H9 (cell line): ENCODE results near the gene LMF1. TPM values are rescaled to one million over a fixed set of nuclear protein-coding genes. Genes with fewer than 3 reads are reported as not detected.

Experiments used
- DNase-seq: peaks from one replicate; pipeline ENCODE4 v3.0.0-alpha.2; 2017
- H2AFZ ChIP-seq: one replicate; pipeline ENCODE4 v1.6.1; 2013; ENCODE audit warnings: mild to moderate bottlenecking, low read length, control low read depth, moderate library complexity
- H2AK5ac ChIP-seq: 2 replicates; pipeline ENCODE4 v1.6.1; 2013; ENCODE audit warnings: low read length, control low read depth, mixed read lengths; ENCODE audit not compliant: insufficient read length
- H2BK120ac ChIP-seq: one replicate; pipeline ENCODE4 v1.6.1; 2013; ENCODE audit warnings: low read depth, mild to moderate bottlenecking, low read length, control low read depth, inconsistent platforms; ENCODE audit not compliant: poor library complexity, severe bottlenecking
- H2BK12ac ChIP-seq: 2 replicates; pipeline ENCODE4 v1.6.1; 2013; ENCODE audit warnings: low read length, control low read depth, mixed read lengths, low read depth; ENCODE audit not compliant: insufficient read length
- H2BK15ac ChIP-seq: 2 replicates; pipeline ENCODE4 v1.6.1; 2013; ENCODE audit warnings: low read depth, low read length, control low read depth
- H2BK20ac ChIP-seq: one replicate; pipeline ENCODE4 v1.6.1; 2013; ENCODE audit warnings: low read depth, mild to moderate bottlenecking, low read length, control low read depth, inconsistent platforms; ENCODE audit not compliant: poor library complexity, severe bottlenecking
- H2BK5ac ChIP-seq: 2 replicates; pipeline ENCODE4 v1.6.1; 2013; ENCODE audit warnings: low read length, control low read depth, mixed read lengths; ENCODE audit not compliant: insufficient read length
- H3K14ac ChIP-seq: 2 replicates; pipeline ENCODE4 v1.6.1; 2013; ENCODE audit warnings: low read length, control low read depth; ENCODE audit not compliant: insufficient read depth
- H3K18ac ChIP-seq: 2 replicates; pipeline ENCODE4 v1.6.1; 2013; ENCODE audit warnings: low read depth, mild to moderate bottlenecking, mixed read lengths, low read length, control low read depth; ENCODE audit not compliant: insufficient read length
- H3K23ac ChIP-seq: 2 replicates; pipeline ENCODE4 v1.6.1; 2013; ENCODE audit warnings: low read length, control low read depth, mixed read lengths, low read depth; ENCODE audit not compliant: insufficient read length
- H3K23me2 ChIP-seq: 2 replicates; pipeline ENCODE4 v1.6.1; 2013; ENCODE audit warnings: low read depth, mild to moderate bottlenecking, mixed read lengths, low read length, control low read depth; ENCODE audit not compliant: insufficient read length, poor library complexity, severe bottlenecking
- H3K27ac ChIP-seq: 2 replicates; pipeline ENCODE4 v1.5.1; 2013; ENCODE audit warnings: low read length, control low read depth, mixed read lengths, low read depth; ENCODE audit not compliant: insufficient read length
- H3K27me3 ChIP-seq: 2 replicates; pipeline ENCODE4 v1.6.1; 2013; ENCODE audit warnings: low read length, control low read depth, inconsistent platforms; ENCODE audit not compliant: insufficient read depth
- H3K4ac ChIP-seq: 2 replicates; pipeline ENCODE4 v1.6.1; 2013; ENCODE audit warnings: low read depth, mild to moderate bottlenecking, control low read depth, inconsistent platforms, low read length, moderate library complexity
- H3K4me1 ChIP-seq: 2 replicates; pipeline ENCODE4 v1.6.1; 2013; ENCODE audit warnings: low read length, control low read depth, inconsistent platforms; ENCODE audit not compliant: insufficient read depth
- H3K4me2 ChIP-seq: 2 replicates; pipeline ENCODE4 v1.6.1; 2013; ENCODE audit warnings: low read length, control low read depth, mixed read lengths; ENCODE audit not compliant: insufficient read length, insufficient read depth
- H3K56ac ChIP-seq: 2 replicates; pipeline ENCODE4 v1.6.1; 2013; ENCODE audit warnings: low read depth, mild to moderate bottlenecking, mixed read lengths, low read length, control low read depth; ENCODE audit not compliant: insufficient read length
- H3K79me1 ChIP-seq: 2 replicates; pipeline ENCODE4 v1.6.1; 2013; ENCODE audit warnings: low read depth, mild to moderate bottlenecking, moderate library complexity, low read length, control low read depth, inconsistent platforms; ENCODE audit not compliant: insufficient read depth, poor library complexity, severe bottlenecking
- H3K79me2 ChIP-seq: 2 replicates; pipeline ENCODE4 v1.6.1; 2013; ENCODE audit warnings: low read length, control low read depth, inconsistent platforms; ENCODE audit not compliant: insufficient read depth
- H3K9ac ChIP-seq: 2 replicates; pipeline ENCODE4 v1.6.1; 2013; ENCODE audit warnings: low read length, control low read depth, mixed read lengths; ENCODE audit not compliant: insufficient read length; ENCODE audit errors: extremely low read depth
- H3K9me3 ChIP-seq: one replicate; pipeline ENCODE4 v1.6.1; 2013; ENCODE audit warnings: low read depth, low read length, inconsistent platforms; ENCODE audit not compliant: control insufficient read depth
- H3T11ph ChIP-seq: one replicate; pipeline ENCODE4 v1.6.1; 2013; ENCODE audit warnings: mild to moderate bottlenecking, low read length, control low read depth, inconsistent platforms
- H4K20me1 ChIP-seq: one replicate; pipeline ENCODE4 v1.6.1; 2013; ENCODE audit not compliant: control insufficient read depth, insufficient read length, insufficient read depth
- H4K5ac ChIP-seq: 2 replicates; pipeline ENCODE4 v1.6.1; 2013; ENCODE audit warnings: low read depth, mild to moderate bottlenecking, mixed read lengths, low read length, control low read depth; ENCODE audit not compliant: insufficient read length
- H4K8ac ChIP-seq: replicated peaks from 2 replicates; pipeline ENCODE4 v1.6.1; 2013; ENCODE audit warnings: low read length, control low read depth, mixed read lengths, low read depth; ENCODE audit not compliant: insufficient read length
- H4K91ac ChIP-seq: 2 replicates; pipeline ENCODE4 v1.6.1; 2013; ENCODE audit warnings: low read depth, mild to moderate bottlenecking, moderate library complexity, mixed read lengths, low read length, control low read depth; ENCODE audit not compliant: insufficient read length
- H3K27ac Mint-ChIP-seq, 3 experiments: 2 replicates in 2 of 3; 3 replicates in 1 of 3; pipeline ENCODE4 v1.8.0; 2020 to 2021; ENCODE audit warnings: mixed read lengths in 3 of 3, mild to moderate bottlenecking in 1 of 3, moderate library complexity in 1 of 3
- H3K27me3 Mint-ChIP-seq: 2 replicates; pipeline ENCODE4 v1.8.0; 2021; ENCODE audit warnings: low read depth, mild to moderate bottlenecking, moderate library complexity, mixed read lengths
- H3K36me3 Mint-ChIP-seq, 3 experiments: 2 replicates in 2 of 3; 3 replicates in 1 of 3; pipeline ENCODE4 v1.8.0; 2020 to 2021; ENCODE audit warnings: low read depth in 3 of 3, mixed read lengths in 3 of 3; ENCODE audit not compliant: insufficient read depth in 1 of 3
- H3K4me1 Mint-ChIP-seq, 2 experiments: 2 replicates each; pipeline ENCODE4 v1.8.0; 2020; ENCODE audit warnings: mixed read lengths in 2 of 2
- H3K4me3 Mint-ChIP-seq, 2 experiments: 2 replicates in 1 of 2; 3 replicates in 1 of 2; pipeline ENCODE4 v1.8.0; 2020 to 2021; ENCODE audit warnings: mild to moderate bottlenecking in 2 of 2, mixed read lengths in 2 of 2, moderate library complexity in 1 of 2
- H3K9me3 Mint-ChIP-seq, 2 experiments: 2 replicates in 1 of 2; 3 replicates in 1 of 2; pipeline ENCODE4 v1.8.0; 2020; ENCODE audit warnings: mild to moderate bottlenecking in 2 of 2, mixed read lengths in 2 of 2, moderate library complexity in 1 of 2
- WGBS: extraction: QIAGEN DNeasy Blood & Tissue Kit; methylation state at CpG from one replicate; pipeline ENCODE4 v1.1.7; 2013; ENCODE audit warnings: missing lambda C conversion rate, low lambda C conversion rate, mixed read lengths; ENCODE audit not compliant: insufficient read length; ENCODE audit errors: extremely low coverage; 5-methylcytosine and 5-hydroxymethylcytosine counted together
- total RNA-seq: library from RNA; stranded (reverse); gene quantifications from 2 replicates; pipeline ENCODE4 v1.2.1, GENCODE V29; 2021
- TF ChIP-seq, protein P1 (sequence below): fragments of 200-600 bp; sonication (generic); conservative IDR thresholded peaks from 3 replicates; pipeline ENCODE4 v1.8.0; 2021; ENCODE audit warnings: antibody characterized with exemption, mild to moderate bottlenecking

Gene LMF1
- total RNA-seq, 1 experiment from 2014 or later: 7.1 TPM

DNA sequence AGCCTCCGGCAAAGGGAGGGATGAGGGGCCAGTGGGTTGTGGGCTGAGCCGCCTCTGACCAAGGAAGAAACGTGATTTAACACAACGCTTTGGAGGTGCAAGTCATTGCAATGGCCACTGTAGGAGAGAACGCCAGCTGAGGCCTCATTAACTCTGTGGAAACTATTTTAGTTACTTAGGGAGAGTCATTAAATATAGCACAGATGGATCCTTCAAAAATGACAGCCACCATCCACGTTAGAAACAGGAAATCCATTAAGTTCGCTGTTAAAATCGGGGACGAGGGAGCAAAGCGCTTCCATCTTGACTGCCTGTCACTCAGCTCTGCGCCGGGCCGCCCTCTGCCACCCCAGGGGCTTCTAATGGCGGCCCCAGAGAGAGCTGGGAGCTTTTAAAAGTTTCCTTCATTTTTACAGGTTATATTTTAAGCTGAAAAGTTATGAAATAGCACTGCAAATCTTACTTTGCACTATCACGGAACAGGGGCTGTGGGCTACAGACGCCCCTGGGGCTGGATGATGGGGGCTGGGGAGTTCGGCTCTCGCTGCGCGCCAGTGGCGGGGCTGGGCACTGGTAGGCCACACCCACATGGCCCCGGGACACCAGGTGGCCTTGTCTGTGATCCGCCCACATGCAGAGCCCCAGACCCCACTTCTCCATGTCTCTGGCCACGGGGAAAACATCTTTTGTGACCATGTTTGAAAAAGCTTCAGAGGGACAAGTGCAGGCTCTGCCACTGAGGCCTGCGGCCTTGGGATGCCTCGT, 54.6 kb downstream of the LMF1 start:
- no peaks in the 10 kb centered on the region for H3K9me3 ChIP-seq
- no peak overlapping the region for H4K8ac ChIP-seq
- Mint-ChIP-seq H3K4me3 (no peak overlapping the region), H3K36me3 (no peaks in the 10 kb centered on the region), H3K27ac (peak overlapping the region in 1 of 3 experiments; percentile 34; a peak in 1 of 7 replicates), H3K4me1 (peaks cover 3 to 5% of the 10 kb centered on the region in 2 experiments; a peak in 3 of 4 replicates), H3K9me3 (no peaks in the 10 kb centered on the region), H3K27me3 (no peaks in the 10 kb centered on the region)
- no peaks in the 10 kb centered on the region for H3K27me3 ChIP-seq
- H2BK5ac ChIP-seq: no peak overlapping the region
- no peak overlapping the region for H2BK120ac ChIP-seq
- H3K4me1 ChIP-seq: no peaks in the 10 kb centered on the region
- H3K18ac ChIP-seq: no peak overlapping the region
- no peaks in the 10 kb centered on the region for H4K20me1 ChIP-seq
- no peak overlapping the region for H2BK15ac ChIP-seq
- no peak overlapping the region for H3K23ac ChIP-seq
- WGBS: no CpG with 5 or more reads among the region's 26 CpGs
- no peaks in the 10 kb centered on the region for H3K79me2 ChIP-seq
- DNase-seq: no peak
- H3K56ac ChIP-seq: no peak overlapping the region
- no peaks in the 10 kb centered on the region for H3K23me2 ChIP-seq
- no peak overlapping the region for H4K5ac ChIP-seq
- no peak overlapping the region for H4K91ac ChIP-seq
- no peak overlapping the region for H3K27ac ChIP-seq
- no peak overlapping the region for H3K9ac ChIP-seq
- H2BK20ac ChIP-seq: no peak overlapping the region
- H3T11ph ChIP-seq: no peak overlapping the region
- no peak overlapping the region for H2AK5ac ChIP-seq
- no peaks in the 10 kb centered on the region for H3K79me1 ChIP-seq
- H2BK12ac ChIP-seq: no peak overlapping the region
- H3K4ac ChIP-seq: no peak overlapping the region
- no peak overlapping the region for H3K4me2 ChIP-seq
- TF ChIP-seq, protein P1, sequence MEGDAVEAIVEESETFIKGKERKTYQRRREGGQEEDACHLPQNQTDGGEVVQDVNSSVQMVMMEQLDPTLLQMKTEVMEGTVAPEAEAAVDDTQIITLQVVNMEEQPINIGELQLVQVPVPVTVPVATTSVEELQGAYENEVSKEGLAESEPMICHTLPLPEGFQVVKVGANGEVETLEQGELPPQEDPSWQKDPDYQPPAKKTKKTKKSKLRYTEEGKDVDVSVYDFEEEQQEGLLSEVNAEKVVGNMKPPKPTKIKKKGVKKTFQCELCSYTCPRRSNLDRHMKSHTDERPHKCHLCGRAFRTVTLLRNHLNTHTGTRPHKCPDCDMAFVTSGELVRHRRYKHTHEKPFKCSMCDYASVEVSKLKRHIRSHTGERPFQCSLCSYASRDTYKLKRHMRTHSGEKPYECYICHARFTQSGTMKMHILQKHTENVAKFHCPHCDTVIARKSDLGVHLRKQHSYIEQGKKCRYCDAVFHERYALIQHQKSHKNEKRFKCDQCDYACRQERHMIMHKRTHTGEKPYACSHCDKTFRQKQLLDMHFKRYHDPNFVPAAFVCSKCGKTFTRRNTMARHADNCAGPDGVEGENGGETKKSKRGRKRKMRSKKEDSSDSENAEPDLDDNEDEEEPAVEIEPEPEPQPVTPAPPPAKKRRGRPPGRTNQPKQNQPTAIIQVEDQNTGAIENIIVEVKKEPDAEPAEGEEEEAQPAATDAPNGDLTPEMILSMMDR: no peak
- no peak overlapping the region for H2AFZ ChIP-seq
- no peak overlapping the region for H3K14ac ChIP-seq
